NCI-H748 treated with DMSO at 0.1 percent for 48 hours (cell line): ENCODE measurements around the gene RANBP10.

ENCODE experiments used
- DNase-seq: peaks from one replicate; lab custom pipeline; 2025; lab: John Stamatoyannopoulos, UW

RANBP10 gene

DNA sequence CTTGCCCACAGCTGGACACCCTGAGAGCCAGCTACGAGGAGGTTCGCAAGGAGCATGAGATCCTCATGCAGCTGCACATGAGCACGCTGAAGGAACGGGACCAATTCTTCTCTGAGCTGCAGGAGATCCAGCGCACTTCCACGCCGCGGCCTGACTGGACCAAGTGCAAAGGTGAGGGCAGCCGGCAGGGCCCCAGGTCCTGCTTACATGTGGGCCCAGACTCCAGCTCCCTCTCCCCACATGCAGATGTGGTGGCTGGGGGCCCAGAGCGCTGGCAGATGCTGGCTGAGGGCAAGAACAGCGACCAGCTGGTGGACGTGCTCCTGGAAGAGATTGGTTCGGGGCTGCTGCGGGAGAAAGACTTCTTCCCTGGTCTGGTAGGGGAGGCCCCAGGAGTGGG lies 19.5 kb upstream of the RANBP10 start:
- DNase-seq = no peak

DNA sequence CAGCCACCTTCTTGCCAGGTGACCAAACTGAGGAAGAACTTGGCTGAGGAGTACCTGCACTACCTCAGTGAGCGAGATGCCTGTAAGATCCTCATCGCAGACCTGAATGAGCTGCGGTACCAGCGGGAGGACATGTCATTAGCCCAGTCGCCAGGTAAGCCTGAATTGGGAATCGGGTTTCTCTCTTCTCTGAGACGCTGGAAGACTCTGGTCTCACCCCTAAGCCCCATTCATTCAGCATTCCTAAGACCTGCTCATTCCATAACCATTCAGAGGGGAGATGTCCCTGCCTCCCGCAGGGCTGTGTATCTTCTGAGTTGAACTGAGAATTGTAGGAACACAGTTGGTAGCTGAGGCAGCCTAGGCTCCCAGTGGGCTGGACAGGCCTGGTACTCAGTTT lies 18.8 kb upstream of the RANBP10 start:
- no peak for DNase-seq

DNA sequence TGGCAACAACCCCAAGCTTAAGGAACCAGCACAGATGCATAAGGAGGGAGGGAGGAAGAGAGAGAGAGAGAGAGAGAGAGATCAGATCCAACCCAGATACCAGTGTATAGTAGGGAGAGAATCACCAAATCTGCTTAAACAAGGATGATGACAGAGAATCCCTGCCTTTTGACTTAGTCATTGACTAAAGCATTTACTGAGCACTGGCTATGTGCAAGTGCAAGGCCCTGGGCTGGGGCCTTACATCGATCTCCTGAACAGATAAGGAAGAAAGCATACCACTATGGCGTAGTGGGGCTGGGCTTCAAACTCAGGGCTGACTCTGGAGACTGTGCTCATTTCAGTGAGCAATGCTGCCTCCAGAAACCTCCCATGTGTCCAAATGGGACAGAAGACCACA lies 16.2 kb upstream of the RANBP10 start:
- DNase-seq = no peak

DNA sequence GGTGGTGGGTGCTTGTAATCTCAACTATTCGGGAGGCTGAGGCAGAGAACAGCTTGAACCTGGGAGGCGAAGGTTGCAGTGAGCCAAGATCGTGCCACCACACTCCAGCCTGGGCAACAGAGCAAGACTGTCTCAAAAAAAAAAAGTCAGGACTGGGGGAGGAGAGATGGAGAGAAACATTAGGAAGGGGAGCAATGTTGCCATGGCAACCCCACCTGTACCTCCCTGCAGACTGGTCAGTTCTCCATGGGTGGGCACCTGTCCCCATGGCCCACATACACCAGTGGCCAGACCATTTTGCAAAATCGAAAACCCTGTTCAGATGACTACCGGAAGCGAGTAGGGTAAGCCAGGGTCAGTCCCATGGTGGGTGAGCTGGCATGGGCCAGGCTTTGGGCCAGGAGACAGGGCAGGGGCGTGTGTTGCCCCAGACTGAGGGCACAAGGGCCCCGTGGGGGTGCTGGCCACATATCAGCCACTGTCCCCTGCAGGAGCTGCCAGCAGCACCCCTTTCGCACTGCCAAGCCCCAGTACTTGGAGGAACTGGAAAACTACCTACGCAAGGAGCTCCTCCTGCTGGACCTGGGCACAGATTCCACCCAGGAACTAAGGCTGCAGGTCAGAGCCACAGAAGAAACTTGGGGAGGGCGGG lies 14.4 kb upstream of the RANBP10 start:
- DNase-seq = no peak

DNA sequence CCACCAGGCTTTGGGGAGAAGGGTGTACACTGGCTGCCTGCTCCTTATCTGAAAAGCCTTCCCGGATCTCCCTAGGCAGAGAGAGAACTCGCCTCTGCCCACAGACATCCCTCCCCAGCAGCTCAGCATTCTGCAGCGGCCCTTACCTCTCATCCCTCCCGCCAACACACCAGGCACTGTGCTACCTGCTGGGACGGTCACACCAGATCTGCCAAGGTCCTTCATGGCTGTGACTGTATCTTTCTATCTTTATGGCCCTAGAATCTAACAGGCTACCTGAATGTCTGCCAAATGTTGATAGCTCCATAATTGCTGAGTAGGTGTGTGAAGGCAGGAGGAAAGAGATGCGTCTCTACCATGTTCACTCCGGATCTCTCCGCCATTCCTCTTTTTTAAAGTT lies 8.2 kb upstream of the RANBP10 start:
- DNase-seq = no peak

DNA sequence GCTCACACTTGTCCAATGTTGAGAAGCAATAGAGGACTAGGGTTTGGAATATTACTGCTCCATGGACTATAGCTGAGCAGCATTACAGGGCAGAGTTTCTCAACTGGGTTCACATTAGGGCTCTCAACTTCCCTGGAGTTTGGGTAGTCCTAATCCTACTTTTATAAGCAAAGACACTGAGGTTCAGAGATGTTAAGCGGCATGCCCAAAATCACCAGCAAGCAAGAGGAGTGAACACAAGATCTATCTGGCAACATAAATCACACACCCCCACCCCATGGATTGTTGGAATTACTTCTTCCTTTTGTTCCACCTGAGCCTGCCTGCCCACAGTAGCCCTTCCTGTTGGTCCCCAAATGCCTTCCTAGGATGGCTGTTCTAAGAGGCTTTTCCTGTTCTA lies 5.5 kb upstream of the RANBP10 start:
- DNase-seq = no peak

DNA sequence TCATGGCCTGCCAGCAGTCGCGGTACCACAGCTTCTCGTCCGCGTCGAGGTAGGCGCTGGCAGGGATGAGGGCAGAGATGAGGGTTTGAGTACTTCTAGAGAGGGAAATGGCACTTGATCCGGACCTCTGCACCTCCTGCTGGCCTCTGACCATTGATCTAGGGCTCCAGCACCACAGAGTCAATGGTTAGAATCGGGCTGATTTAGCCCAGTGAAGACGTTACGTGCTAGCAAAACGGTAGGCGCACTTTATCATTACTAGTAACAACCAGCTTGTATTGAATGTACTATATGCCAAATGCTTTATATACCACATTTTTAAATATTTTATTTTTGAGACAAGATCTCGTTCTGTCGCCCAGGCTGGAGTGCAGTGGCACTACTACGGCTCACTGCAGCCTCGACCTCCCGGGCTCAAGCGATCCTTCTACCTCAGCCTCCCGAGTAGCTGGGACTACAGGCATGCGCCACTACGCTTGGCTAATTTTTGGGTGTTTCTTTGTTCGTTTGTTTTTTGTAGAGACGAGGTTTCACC lies 855 bp upstream of the RANBP10 start:
- no peak for DNase-seq

DNA sequence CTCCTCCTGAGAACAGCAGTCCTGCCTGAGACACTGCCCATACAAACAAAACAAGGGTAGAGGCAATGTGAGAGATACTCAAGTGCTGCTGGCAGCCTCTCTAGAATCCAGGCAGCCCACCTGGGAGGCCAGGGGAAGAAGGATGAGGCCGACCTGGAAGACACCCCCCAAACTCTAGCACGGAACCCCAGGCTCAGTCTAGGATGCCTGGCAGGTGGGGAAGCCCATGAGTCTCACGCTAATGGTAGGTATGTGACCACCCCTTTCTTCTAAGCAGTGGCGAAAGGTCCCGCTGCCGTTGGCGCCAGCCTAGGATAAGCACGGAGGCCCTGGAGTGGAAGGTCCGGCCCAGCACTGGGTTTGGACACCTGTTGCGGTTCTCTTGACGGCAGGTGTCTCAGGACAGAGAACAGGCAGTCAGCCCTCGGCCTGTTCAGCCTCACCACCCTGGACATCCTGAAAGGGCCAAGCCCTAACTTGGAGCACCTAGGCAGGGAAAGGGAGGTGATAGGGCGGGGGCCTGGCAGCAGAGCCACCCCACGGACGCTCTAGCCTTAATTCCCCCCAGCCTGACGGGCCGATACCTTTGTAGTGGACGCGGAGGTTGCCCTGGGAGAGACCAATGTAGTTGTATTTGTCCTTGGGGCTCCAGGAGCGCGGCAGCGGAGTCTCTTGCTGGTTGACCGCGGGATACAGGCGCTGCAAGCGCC lies 487 bp downstream of the RANBP10 start:
- DNase-seq = no peak

DNA sequence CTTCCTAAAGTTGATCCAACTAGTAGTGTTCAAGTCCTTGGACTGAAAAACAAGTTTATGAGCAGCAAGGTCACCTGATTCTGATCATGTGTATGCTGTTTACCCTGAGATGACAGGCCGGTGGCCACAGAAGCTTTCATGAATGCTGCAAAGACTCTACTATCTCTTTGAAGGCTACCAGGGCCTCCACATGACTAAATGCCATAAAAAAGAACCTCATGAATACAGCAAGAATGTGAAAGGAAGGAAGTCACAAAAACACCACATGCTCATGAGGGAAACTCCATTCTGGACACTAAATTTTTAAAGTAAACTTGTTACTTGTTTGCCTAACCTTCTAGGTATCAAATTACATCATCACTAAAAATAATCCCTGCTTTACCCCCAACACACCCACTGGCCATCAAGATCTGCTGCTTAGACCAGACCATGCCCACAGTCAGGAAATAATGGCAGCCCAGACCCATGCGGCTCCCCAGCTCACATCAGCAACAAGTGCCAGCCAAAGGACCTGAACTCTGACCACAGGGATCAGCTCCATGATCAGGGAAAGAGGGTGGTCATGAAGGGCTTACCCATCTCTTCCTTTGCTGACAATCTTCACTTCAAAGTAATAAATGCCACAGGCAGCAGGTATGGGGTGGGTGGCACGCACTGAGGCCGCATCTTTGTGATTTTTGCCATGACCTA lies 1.4 kb downstream of the RANBP10 start:
- DNase-seq = no peak

DNA sequence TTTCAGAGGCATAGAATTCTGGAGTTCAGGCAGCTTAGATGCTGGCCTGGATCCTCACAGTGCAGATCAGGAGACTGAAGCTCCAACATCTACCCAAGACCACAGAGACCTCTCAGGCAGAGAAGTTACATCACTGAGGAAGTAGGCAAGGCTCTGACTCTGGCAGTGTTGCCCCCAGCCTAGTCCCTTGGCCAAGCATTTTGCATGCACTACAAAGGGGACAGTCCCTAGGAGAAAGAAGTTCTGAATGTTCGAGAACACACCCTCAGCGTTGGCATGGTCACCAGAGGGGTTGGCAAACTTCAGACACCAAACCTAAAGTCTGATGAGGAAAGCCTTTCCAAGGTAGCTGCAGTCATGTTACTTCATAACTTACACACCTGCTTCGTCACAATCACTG lies 2.5 kb downstream of the RANBP10 start:
- no peak for DNase-seq

DNA sequence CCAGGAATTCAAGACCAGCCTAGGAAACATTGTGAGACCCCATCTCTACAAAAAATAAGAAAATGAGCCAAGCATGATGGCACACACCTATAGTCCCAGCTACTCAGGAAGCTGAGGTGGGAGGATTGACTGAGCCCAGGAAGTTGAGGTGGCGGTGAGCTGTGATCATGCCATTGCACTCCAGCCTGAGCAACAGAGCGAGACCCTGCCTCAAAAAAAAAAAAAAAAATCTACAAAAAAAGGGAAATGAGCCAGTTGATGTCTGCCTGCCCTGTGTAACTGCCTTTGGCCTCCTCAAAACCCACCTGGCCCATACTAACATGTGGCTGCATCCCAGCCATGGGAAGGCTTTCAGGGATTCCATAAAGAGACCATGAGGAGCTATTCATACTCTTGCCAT lies 4.5 kb downstream of the RANBP10 start:
- DNase-seq = no peak

DNA sequence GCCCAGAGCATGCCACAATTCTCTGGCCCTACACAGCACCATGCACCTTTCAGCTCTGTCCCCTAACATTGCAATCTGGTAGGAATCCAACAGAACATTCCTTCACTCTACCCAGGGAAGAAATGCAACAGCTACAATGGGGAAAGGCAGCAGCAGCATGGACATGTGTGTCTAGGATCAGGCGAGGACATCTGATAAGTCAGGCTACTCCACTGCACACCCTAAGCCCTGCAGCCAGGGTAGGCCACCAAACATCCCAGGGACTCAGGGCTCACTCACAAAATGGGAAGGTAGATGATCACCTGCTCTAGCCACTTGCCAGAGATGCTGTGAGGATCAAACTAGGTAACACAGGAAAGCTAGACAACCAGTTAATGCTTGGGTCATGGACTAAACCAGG lies 5.1 kb downstream of the RANBP10 start:
- DNase-seq = no peak

DNA sequence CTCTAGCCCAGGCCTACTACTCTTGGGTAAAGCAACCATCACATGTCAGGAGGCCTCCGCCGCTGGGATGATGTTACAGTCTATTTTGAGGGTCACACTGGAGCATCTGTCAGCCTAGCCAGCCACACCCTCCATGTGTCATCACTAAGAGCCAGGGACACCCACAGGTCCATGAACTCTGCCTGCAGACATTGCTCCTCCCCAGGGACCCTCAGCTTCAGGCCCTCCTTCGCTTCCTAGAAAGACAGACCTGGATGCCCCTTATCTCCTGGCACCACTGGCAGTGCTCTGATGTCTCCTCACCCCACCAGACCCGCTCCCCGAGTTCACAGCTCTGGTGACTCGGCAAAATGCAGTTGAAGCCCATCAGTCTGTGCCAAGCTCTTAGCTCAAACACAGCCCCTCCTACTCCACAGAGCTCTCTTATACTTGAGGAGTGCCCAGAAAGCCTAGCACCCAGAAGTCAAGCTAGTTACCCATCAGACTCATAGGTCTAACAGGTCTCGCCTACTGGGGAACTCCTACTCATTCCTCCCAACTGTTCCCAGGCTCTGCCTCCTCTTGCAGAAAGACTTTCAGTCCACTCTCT lies 5.9 kb downstream of the RANBP10 start:
- DNase-seq = no peak

DNA sequence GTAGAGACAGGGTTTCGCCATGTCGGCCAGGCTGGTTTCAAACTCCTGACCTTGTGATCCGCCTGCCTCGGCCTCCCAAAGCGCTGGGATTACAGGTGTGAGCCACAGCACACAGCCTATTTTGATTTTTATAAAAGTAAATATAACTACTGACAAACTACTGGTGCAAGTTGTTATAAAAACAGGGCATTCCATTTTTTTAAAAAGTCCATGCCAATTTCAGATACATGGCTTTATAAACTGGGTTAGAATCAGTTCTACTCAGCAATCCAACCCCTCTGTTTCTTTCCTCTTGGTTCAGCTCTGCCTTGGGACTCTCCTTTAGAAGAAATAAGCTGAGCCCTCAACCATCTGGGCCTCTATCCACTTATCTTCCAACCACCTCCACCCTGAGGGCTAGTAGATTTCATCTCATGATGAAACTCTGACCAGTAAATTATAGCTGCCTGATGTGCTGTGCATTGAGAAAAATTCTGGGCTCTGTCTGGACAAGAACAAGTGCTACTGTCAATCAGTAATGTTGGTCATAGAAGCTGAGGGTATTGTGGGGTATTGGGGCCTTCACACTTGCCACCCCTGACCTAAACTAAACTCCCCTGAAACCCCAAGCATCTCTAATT lies 10.2 kb downstream of the RANBP10 start:
- DNase-seq = no peak

DNA sequence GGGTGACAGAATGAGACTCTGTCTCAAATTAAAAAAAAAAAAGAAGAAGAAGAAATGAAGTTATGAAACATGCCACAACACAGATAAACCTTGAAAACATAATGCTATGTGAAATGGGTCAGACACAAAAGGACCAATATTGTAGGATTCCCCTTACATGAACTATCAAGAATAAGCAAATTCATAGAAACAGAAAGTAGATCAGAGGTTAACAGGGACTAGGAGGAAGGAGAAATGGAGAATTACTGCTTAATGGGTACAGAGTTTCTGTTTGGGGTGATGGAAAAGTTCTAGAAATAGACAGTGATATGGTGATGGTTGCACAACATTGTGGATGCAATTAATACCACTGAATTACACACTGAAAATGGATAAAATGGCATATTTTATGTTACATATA lies 16.3 kb downstream of the RANBP10 start:
- DNase-seq = no peak

DNA sequence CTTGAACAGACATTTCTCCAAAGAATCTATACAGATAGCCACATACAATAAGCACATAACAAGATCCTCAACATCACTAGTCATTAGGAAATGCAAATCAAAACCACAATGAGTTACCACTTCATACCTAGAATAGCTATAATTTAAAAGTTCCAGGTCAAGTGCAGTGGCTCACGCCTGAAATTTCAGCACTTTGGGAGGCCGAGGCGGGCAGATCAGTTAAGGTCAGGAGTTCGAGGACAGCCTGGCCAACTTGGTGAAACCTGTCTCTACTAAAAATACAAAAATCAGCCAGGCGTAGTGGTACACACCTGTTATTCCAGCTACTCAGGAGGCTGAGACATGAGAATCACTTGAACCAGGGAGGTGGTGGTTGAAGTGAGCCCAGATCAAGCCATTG lies 19.9 kb downstream of the RANBP10 start:
- DNase-seq = no peak

DNA sequence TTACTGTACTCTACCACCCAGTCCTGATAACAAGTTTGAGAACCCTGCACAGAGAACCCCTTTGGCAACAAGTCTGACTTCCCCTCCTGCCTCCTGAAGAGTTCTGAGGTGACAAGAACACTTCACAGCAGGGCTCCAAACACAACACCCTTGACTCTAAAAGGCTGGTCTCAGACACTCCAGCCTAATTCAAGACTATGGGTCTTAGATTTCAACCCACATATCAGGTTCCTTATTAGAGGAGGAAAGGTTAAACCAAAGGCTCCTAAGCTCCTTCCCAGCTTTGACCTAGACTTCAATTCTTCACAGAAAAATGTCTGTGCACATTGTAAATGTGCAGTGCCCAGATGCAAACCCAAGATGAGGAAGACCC lies 23.0 kb downstream of the RANBP10 start:
- no peak for DNase-seq

DNA sequence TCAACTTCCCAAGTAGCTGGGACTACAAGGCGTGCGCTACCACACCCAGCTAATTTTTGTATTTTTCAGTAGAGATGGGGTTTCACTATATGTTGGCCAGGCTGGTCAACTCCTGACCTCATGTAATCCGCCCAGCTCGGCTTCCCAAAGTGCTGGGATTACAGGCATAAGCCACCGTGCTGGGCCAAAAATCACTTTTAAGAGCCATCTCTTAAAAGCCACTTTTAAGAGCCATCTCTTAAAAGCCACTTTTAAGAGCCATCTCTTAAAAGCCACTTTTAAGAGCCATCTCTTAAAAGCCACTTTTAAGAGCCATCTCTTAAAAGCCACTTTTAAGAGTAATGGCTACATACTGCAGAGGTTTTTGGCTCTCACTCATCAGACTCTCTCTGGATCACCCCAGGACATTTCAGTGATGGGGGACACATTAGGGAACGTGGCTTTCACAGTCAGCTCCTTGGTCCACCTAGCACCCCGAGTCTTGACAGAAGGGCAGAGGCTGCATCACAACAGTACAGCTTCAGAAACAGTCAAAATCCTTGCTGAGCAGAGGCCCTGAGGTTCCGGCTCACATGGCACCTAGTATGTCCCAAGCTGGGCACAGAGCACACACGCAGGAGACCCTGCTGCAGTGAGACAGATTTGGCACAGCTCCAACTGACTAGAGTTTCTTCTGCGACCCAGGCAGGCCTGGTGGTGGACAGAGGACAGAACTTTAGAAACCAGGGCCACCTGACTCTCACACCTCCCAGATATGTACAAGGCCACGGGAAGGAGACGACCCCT lies 23.6 kb downstream of the RANBP10 start:
- no peak for DNase-seq

DNA sequence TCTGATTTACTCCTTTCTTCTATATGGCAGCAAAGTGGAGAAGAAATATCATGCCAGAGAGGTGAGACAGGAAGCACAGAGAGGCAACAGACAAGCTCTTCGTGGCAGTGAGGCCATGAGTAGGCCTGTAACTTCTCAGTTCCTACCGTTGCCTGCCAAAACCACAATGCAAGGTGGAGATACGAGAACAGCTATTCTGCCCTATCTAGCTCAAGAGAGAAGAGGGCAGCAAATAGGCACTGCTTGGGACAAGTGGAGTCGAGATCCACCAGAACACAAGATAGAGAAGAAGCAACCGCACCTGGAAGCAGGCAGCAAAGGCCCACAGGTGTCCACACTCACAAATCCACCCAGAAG lies 24.8 kb downstream of the RANBP10 start:
- DNase-seq = no peak

DNA sequence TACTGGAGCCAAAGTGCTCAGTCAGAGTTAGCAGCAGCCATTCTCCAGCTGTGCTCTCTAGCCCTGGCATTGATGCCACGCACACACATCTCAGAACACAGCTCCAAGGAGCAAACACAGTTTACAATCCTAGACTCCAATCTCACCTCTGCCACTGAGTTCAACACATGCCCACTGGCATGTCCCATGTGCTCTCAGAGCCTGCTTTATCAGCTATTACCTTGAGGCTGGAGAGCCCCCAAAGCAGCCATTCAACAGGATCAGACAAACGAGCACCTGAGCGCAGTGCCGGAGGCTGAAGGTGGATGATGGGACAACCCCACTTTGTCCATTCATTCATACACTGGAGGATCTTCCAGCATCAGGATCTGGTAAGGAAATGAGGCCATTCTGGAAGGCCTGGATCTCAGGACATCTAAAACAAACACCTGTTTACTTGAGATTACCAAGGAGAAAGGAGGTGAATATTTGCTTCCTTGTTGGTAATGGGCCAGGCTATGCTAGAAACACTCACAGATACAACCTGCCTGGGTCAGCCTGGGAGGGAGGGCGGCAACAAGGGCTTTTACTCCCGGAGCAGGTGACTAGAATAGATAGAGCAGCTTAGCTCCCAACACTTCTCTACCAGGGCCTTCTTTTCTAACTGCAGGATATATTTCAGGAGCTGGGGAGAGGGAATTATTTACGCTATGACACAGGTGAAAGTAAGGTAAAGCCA lies 25.4 kb downstream of the RANBP10 start:
- no peak for DNase-seq
